GM12873 (cell line): ENCODE measurements around the gene PHLDB1.

ENCODE experiments used
- TF ChIP-seq, protein P1 (sequence below): IDR thresholded peaks from 2 replicates; pipeline ENCODE4 v1.5.1; 2012; ENCODE audit warnings: low read depth, mild to moderate bottlenecking, moderate library complexity, low read length, control low read depth; ENCODE audit not compliant: insufficient read depth; ENCODE audit errors: missing control alignments

PHLDB1 gene

DNA sequence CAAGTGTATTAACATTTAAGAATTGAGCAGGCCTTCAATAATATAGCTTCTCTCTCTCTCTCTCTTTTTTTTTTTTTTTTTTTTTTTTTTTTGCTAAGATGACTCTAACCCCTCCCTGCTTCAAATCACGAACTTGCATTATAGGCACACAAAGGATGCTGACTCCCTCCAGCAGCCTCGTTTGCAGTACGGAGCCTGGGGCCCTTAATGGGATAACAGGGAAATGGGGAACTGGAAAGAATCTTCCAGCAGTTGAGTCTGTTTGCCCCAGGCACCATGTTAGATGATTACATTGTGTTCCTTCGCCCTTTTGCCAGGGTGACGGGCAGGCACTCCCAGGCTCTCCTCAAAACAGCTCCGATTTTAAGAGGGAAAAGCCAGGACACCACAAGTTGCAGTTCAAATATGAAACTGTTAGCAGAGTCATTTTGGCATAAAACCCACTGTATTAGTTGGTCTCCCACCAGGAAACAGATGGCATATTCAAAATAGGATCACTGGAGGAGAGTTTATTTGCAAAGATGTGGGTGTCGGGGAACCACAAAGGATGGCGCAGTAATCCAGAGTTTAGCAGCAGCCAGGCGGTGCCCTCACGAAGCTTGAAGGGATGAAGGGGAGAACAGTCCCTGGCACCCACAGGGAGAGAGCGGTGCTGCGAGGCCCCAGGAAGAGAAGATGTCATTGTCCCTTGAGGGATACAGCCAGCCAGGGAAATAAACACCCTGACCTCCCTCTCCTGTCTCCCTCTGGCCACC is 98.6 kb downstream of the PHLDB1 start:
- TF ChIP-seq, protein P1, sequence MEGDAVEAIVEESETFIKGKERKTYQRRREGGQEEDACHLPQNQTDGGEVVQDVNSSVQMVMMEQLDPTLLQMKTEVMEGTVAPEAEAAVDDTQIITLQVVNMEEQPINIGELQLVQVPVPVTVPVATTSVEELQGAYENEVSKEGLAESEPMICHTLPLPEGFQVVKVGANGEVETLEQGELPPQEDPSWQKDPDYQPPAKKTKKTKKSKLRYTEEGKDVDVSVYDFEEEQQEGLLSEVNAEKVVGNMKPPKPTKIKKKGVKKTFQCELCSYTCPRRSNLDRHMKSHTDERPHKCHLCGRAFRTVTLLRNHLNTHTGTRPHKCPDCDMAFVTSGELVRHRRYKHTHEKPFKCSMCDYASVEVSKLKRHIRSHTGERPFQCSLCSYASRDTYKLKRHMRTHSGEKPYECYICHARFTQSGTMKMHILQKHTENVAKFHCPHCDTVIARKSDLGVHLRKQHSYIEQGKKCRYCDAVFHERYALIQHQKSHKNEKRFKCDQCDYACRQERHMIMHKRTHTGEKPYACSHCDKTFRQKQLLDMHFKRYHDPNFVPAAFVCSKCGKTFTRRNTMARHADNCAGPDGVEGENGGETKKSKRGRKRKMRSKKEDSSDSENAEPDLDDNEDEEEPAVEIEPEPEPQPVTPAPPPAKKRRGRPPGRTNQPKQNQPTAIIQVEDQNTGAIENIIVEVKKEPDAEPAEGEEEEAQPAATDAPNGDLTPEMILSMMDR, result no peak

DNA sequence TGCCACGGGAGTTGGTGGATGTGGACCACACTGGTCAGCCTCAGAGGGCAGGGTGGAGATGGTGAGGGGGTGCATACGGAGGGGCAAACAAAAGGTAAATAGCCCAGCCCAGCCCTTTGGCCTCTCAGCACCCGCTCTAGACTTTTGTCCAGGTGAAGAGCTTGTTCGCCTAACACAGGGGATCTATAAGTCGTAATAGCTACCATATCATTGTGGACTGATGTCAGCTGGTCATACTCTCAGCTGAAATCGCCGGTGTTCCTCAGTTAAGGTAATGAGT is 99.1 kb downstream of the PHLDB1 start:
- TF ChIP-seq, protein P1, result no peak
